Fibroblast of skin of right quadriceps (primary cell): ENCODE results near the gene TRIM51G.
"Not testable (repeated sequence)": the region's sequence is repeated elsewhere in the genome, so short reads cannot be mapped to it uniquely, and the experiment has no call there.

Experiments
- DNase-seq: peaks from one replicate; pipeline ENCODE4 v3.0.0-alpha.2; 2013

TRIM51G gene

GRCh38 chr11:48983785-48984184 lies at the start of gene TRIM51G:
Gene TRIM51G, minus strand, starts transcription at chr11:48983885. Its CDS starts 2,190 bp downstream, at chr11:48981695.
- DNase-seq: not testable (repeated sequence)

GRCh38 chr11:49028523-49028922 lies 44.8 kb upstream of the TRIM51G start, which contains the start of gene TRIM49B:
Gene TRIM49B, plus strand, starts transcription at chr11:49028823. Its CDS starts 2,777 bp downstream, at chr11:49031600.
- DNase-seq: not testable (repeated sequence)

DNA sequence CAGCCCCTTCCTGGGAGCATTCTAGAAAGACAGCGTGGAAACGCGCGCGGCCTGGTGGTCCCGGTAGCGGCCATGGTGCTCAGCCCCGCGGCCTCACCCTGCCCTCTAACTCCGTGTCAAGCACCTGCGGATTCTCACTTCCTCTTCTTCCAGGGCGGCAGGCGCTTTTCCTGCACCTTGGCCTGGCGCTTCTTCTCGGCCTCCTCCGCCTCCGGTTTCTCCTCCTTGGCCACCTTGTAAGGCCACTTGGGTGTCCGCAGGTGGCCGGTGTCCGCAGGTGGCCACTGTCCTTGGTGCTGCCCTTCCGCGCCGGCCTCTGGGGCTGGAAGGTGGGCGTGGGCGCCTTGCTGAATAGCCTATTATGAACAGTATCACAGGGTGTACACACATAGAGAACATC lies 15.1 kb downstream of the TRIM51G start:
- DNase-seq: not testable (repeated sequence)

- DNase-seq: not testable (repeated sequence)
These were observed 28.2 kb downstream of the TRIM51G start for GRCh38 chr11:48955315-48956049.

- DNase-seq: not testable (repeated sequence)
These were observed 37.9 kb downstream of the TRIM51G start for GRCh38 chr11:48945796-48946195.
